H1 (cell line): ENCODE results near the gene MAPT. TPM values are rescaled to one million over a fixed set of nuclear protein-coding genes. Genes with fewer than 3 reads are reported as not detected.

ENCODE experiments used
- CTCF ChIA-PET: fragments of 300-600 bp; sonication (Branson Sonifier 250); formaldehyde crosslinking; loops from one replicate; lab custom pipeline; 2021; ENCODE audit not compliant: partially characterized antibody; lab: Charles Lee
- POLR2A ChIA-PET: fragments of 300-600 bp; sonication (Branson Sonifier 250); formaldehyde crosslinking; loops from one replicate; lab custom pipeline; 2021; ENCODE audit warnings: inconsistent platforms; ENCODE audit not compliant: partially characterized antibody; lab: Charles Lee
- DNase-seq, 2 experiments: peaks; one replicate each; pipeline versions ENCODE4 v3.0.0 to v3.0.0-alpha.2; 2010 to 2022; ENCODE audit warnings: low spot score in 2 of 2, low read depth in 1 of 2, mixed read lengths in 1 of 2
- FAIRE-seq: peaks from 2 replicates; lab custom pipeline; 2011; peaks lifted over from hg19 to GRCh38; lab: Jason Lieb, UNC
- H2AFZ ChIP-seq: 2 replicates; pipeline ENCODE4 v1.8.1; 2012; ENCODE audit warnings: low read length, inconsistent platforms
- H2AK5ac ChIP-seq: 2 replicates; pipeline ENCODE4 v1.6.1; 2013; ENCODE audit warnings: low read depth, low read length
- H2BK120ac ChIP-seq: replicated peaks from 2 replicates; pipeline ENCODE3; 2013; ENCODE audit warnings: low read depth, low read length, inconsistent platforms
- H2BK12ac ChIP-seq: 2 replicates; pipeline ENCODE4 v1.6.1; 2013; ENCODE audit warnings: low read depth, low read length
- H2BK15ac ChIP-seq: 2 replicates; pipeline ENCODE4 v1.6.1; 2013; ENCODE audit warnings: low read length
- H2BK20ac ChIP-seq: 2 replicates; pipeline ENCODE4 v1.6.1; 2013; ENCODE audit warnings: low read length
- H2BK5ac ChIP-seq: 2 replicates; pipeline ENCODE4 v1.6.1; 2013; ENCODE audit warnings: low read depth, low read length
- H3K14ac ChIP-seq: 2 replicates; pipeline ENCODE4 v1.6.1; 2013; ENCODE audit warnings: inconsistent platforms; ENCODE audit not compliant: insufficient read length
- H3K18ac ChIP-seq: 2 replicates; pipeline ENCODE4 v1.6.1; 2013; ENCODE audit warnings: low read length; ENCODE audit errors: extremely low read depth
- H3K23ac ChIP-seq: 2 replicates; pipeline ENCODE4 v1.6.1; 2013; ENCODE audit warnings: inconsistent platforms; ENCODE audit not compliant: insufficient read length
- H3K23me2 ChIP-seq: 2 replicates; pipeline ENCODE4 v1.6.1; 2013; ENCODE audit warnings: low read depth, low read length
- H3K27ac ChIP-seq: 2 replicates; pipeline ENCODE4 v1.6.1; 2011; ENCODE audit warnings: low read depth, low read length, inconsistent platforms
- H3K27me3 ChIP-seq, 4 experiments: replicated peaks in 1 of 4; 1 replicate in 1 of 4; 2 replicates in 3 of 4; pipeline versions ENCODE4 v1.6.1 to v1.8.1; 2011 to 2013; ENCODE audit warnings: low read length in 3 of 4, mild to moderate bottlenecking in 3 of 4, inconsistent platforms in 2 of 4, mixed read lengths in 2 of 4, moderate library complexity in 1 of 4; ENCODE audit not compliant: control insufficient read depth in 3 of 4, insufficient read depth in 3 of 4; ENCODE audit errors: extremely low read depth in 1 of 4
- H3K36me3 ChIP-seq, 4 experiments: 2 replicates each; pipeline versions ENCODE4 v1.6.1 to v1.8.1; 2011 to 2013; ENCODE audit warnings: mild to moderate bottlenecking in 4 of 4, low read length in 3 of 4, moderate library complexity in 2 of 4, control low read depth in 1 of 4, inconsistent platforms in 1 of 4; ENCODE audit not compliant: insufficient read depth in 4 of 4, control insufficient read depth in 2 of 4
- H3K4ac ChIP-seq: replicated peaks from 2 replicates; pipeline ENCODE3; 2013; ENCODE audit warnings: low read length, low read depth, mixed read lengths, inconsistent platforms; ENCODE audit not compliant: insufficient read length
- H3K4me1 ChIP-seq, 4 experiments: replicated peaks in 1 of 4; 1 replicate in 1 of 4; 2 replicates in 3 of 4; pipeline versions ENCODE4 v1.6.1 to v1.8.1; 2011 to 2013; ENCODE audit warnings: low read length in 3 of 4, inconsistent platforms in 2 of 4, mixed read lengths in 1 of 4; ENCODE audit not compliant: insufficient read depth in 4 of 4, control insufficient read depth in 3 of 4
- H3K4me2 ChIP-seq, 2 experiments: 2 replicates each; pipeline versions ENCODE4 v1.6.1 to v1.8.1; 2011 to 2013; ENCODE audit warnings: low read depth in 2 of 2, low read length in 2 of 2, control low read depth in 1 of 2, inconsistent platforms in 1 of 2, mild to moderate bottlenecking in 1 of 2; ENCODE audit not compliant: insufficient read depth in 1 of 2
- H3K4me3 ChIP-seq, 4 experiments: fragments of 200-600, 300-600 bp in 1 of 4; sonication (generic), shearing (Covaris generic), sonication (Bioruptor Twin) in 1 of 4; 2 replicates each; pipeline versions ENCODE4 v1.5.1 to v1.8.1; 2011 to 2016; ENCODE audit warnings: low read length in 4 of 4, low read depth in 3 of 4, control low read depth in 2 of 4, inconsistent platforms in 2 of 4, mild to moderate bottlenecking in 2 of 4, mixed read lengths in 1 of 4, moderate library complexity in 1 of 4; ENCODE audit not compliant: insufficient read depth in 2 of 4; ENCODE audit errors: extremely low read depth in 1 of 4
- H3K56ac ChIP-seq: replicated peaks from 2 replicates; pipeline ENCODE3; 2013; ENCODE audit warnings: low read depth, mild to moderate bottlenecking, mixed read lengths, low read length, inconsistent platforms; ENCODE audit not compliant: insufficient read length
- H3K79me1 ChIP-seq: 2 replicates; pipeline ENCODE4 v1.6.1; 2013; ENCODE audit warnings: low read depth, low read length, control low read depth
- H3K79me2 ChIP-seq, 2 experiments: 2 replicates each; pipeline versions ENCODE4 v1.6.1 to v1.8.1; 2012 to 2013; ENCODE audit warnings: low read length in 2 of 2, mild to moderate bottlenecking in 2 of 2, inconsistent platforms in 1 of 2; ENCODE audit not compliant: insufficient read depth in 2 of 2, control insufficient read depth in 1 of 2
- H3K9ac ChIP-seq, 4 experiments: replicated peaks in 1 of 4; 1 replicate in 1 of 4; 2 replicates in 3 of 4; pipeline versions ENCODE4 v1.6.1 to v1.8.1; 2011 to 2013; ENCODE audit warnings: low read depth in 3 of 4, low read length in 3 of 4, control low read depth in 2 of 4, mild to moderate bottlenecking in 2 of 4, moderate library complexity in 2 of 4, inconsistent platforms in 1 of 4; ENCODE audit errors: extremely low read depth in 1 of 4
- H3K9me3 ChIP-seq, 2 experiments: 2 replicates each; pipeline versions ENCODE4 v1.6.1 to v1.8.1; 2012 to 2013; ENCODE audit warnings: mild to moderate bottlenecking in 2 of 2, moderate library complexity in 2 of 2, control low read depth in 1 of 2, inconsistent platforms in 1 of 2, low read depth in 1 of 2, low read length in 1 of 2, mixed read lengths in 1 of 2; ENCODE audit not compliant: insufficient read depth in 2 of 2
- H4K20me1 ChIP-seq, 2 experiments: replicated peaks in 1 of 2; 2 replicates each; pipeline versions ENCODE3 to v1.8.1; 2011 to 2013; ENCODE audit warnings: inconsistent platforms in 2 of 2, low read length in 2 of 2, mild to moderate bottlenecking in 1 of 2; ENCODE audit not compliant: insufficient read depth in 2 of 2, control insufficient read depth in 1 of 2
- H4K5ac ChIP-seq: 2 replicates; pipeline ENCODE4 v1.6.1; 2013; ENCODE audit warnings: low read length, low read depth, mixed read lengths, inconsistent platforms; ENCODE audit not compliant: insufficient read length
- H4K8ac ChIP-seq: 2 replicates; pipeline ENCODE4 v1.8.0; 2013; ENCODE audit warnings: mild to moderate bottlenecking, moderate library complexity, low read length, inconsistent platforms; ENCODE audit not compliant: insufficient read depth; ENCODE audit errors: extremely low read depth
- H4K91ac ChIP-seq: replicated peaks from 2 replicates; pipeline ENCODE3; 2013; ENCODE audit warnings: low read length, mixed read lengths, inconsistent platforms; ENCODE audit not compliant: insufficient read length
- BCL11A ChIP-seq, 2 experiments: IDR thresholded peaks; one replicate each; pipeline ENCODE4 v1.6.1; 2011; ENCODE audit warnings: low read depth in 2 of 2, low read length in 2 of 2, mild to moderate bottlenecking in 2 of 2
- CHD1 ChIP-seq: IDR thresholded peaks from 2 replicates; pipeline ENCODE4 v1.6.1; 2012; ENCODE audit warnings: low read depth, low read length, improper control_type of control experiment
- HDAC2 ChIP-seq, 2 experiments: fragments of 300-600 bp in 1 of 2; sonication (generic) in 1 of 2; IDR thresholded peaks; 2 replicates each; pipeline ENCODE4 v1.6.1; 2011 to 2012; ENCODE audit warnings: low read depth in 2 of 2, low read length in 2 of 2, mild to moderate bottlenecking in 2 of 2, moderate library complexity in 2 of 2, borderline replicate concordance in 1 of 2, inconsistent platforms in 1 of 2
- JUND ChIP-seq: IDR thresholded peaks from 2 replicates; pipeline ENCODE4 v1.6.1; 2011; ENCODE audit warnings: mild to moderate bottlenecking, improper control_type of control experiment, low read length
- RXRA ChIP-seq: IDR thresholded peaks from 2 replicates; pipeline ENCODE4 v1.6.1; 2011; ENCODE audit warnings: low read depth, mild to moderate bottlenecking, low read length, moderate library complexity; ENCODE audit not compliant: insufficient read depth
- SP2 ChIP-seq: IDR thresholded peaks from 2 replicates; pipeline ENCODE4 v1.6.1; 2012; ENCODE audit warnings: mild to moderate bottlenecking, low read length, inconsistent platforms
- WGBS, 2 experiments: shearing (Covaris generic) in 1 of 2; methylation state at CpG; one replicate each; pipeline versions ENCODE4 v1.1.6 to v1.1.7; 2013 to 2015; ENCODE audit warnings: low lambda C conversion rate in 2 of 2, mixed read lengths in 2 of 2, inconsistent platforms in 1 of 2, low coverage in 1 of 2, missing lambda C conversion rate in 1 of 2; ENCODE audit not compliant: insufficient replicate concordance in 2 of 2, insufficient coverage in 1 of 2, insufficient read length in 1 of 2; ENCODE audit errors: extremely low coverage in 1 of 2, missing lambda C conversion rate in 1 of 2; 5-methylcytosine and 5-hydroxymethylcytosine counted together
- polyA plus RNA-seq, 7 experiments: library from polyadenylated mRNA; depleted of rRNA in 3 of 7; stranded (reverse) in 5 of 7; unstranded in 2 of 7; fragments of >200 nt in 5 of 7; fragments of 200-250 nt in 2 of 7; gene quantifications; 1 replicate in 5 of 7; 2 replicates in 1 of 7; 4 replicates in 1 of 7; pipeline versions ENCODE4 v1.2.1 to v1.2.3, GENCODE V29; 2011 to 2013; ENCODE audit warnings: missing spikeins in 2 of 7, mixed read lengths in 2 of 7
- total RNA-seq: library from RNA; stranded (reverse); fragmentation: NEBNext Ultra II Directional; extraction: Animal tissue kit (Norgen Biotek cat#: 25700); gene quantifications from 2 replicates; pipeline ENCODE4 v1.2.1, GENCODE V29; 2021

The MAPT gene
- total and polyA plus RNA-seq, 2 of the 8 experiments (the other 6 are each of a cell fraction or from before 2014, with no cell fraction given) = 0.54 to 1.7 TPM

DNA sequence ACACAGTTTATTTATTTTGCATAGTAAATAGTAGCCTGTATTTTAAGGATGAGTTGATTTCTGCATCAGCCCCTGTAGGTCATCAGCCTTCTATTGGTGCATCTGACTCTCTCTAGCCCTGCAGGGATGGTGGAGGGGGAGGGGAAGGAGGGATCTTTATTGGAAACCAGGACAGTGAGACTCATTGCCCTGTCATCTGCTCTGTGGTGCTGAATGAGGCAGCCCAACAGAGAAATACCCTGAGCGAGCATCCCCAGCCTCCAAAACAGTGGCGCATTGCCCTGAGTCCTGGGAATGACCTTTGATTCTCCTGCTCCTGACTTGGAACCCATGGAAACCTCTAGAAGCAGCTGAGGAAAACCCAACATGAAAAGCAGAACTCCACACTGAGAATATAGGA is 59.2 kb downstream of the MAPT start:
- no peak overlapping the region for H4K8ac ChIP-seq
- H4K5ac ChIP-seq = no peak overlapping the region
- H3K79me1 ChIP-seq = no peaks in the 10 kb centered on the region
- CTCF ChIA-PET = interaction anchor here (0.7 to 2.7 kb wide), 3 partner anchors 9 to 21 kb away, joined by 3 to 17 read pairs (median 5); no protein-coding TSS in a partner anchor
- no peak overlapping the region for H2BK5ac ChIP-seq
- H3K56ac ChIP-seq = no peak overlapping the region
- no peak for TF ChIP-seq RXRA
- TF ChIP-seq CHD1 = no peak
- TF ChIP-seq BCL11A (IDR thresholded peaks at IDR 0.05; ENCODE audit: low read depth in 2 of 2, low read length in 2 of 2) = no peak
- TF ChIP-seq HDAC2 (IDR thresholded peaks at IDR 0.05; ENCODE audit: borderline replicate concordance in 1 of 2, low read depth in 2 of 2, low read length in 2 of 2) = no peak
- TF ChIP-seq JUND = no peak
- no peak for TF ChIP-seq SP2
- TF ChIP-seq, all 59 proteins: peak for 0
- H3K36me3 ChIP-seq = no peaks in the 10 kb centered on the region
- H2BK12ac ChIP-seq = no peak overlapping the region
- no peak overlapping the region for H2BK120ac ChIP-seq
- no peak overlapping the region for H3K18ac ChIP-seq
- H3K4me1 ChIP-seq = peaks cover 0 to 6% (median 2%) of the 10 kb centered on the region in 4 experiments; a peak in 4 of 7 replicates
- DNase-seq (no peak), FAIRE-seq (no peak)
- no peaks in the 10 kb centered on the region for H3K9me3 ChIP-seq
- peaks cover 0 to 12% (median 11%) of the 10 kb centered on the region in 4 experiments; a peak in 6 of 7 replicates for H3K27me3 ChIP-seq
- H3K14ac ChIP-seq = no peak overlapping the region
- no peak overlapping the region for H2AFZ ChIP-seq
- no peak overlapping the region for H2AK5ac ChIP-seq
- POLR2A ChIA-PET = no interaction called here
- H4K91ac ChIP-seq = no peak overlapping the region
- no peak overlapping the region for H3K27ac ChIP-seq
- no peaks in the 10 kb centered on the region for H3K79me2 ChIP-seq
- no peak overlapping the region for H3K4me3 ChIP-seq
- no peak overlapping the region for H3K23ac ChIP-seq
- no peak overlapping the region for H2BK20ac ChIP-seq
- H3K4me2 ChIP-seq = no peak overlapping the region
- no peak overlapping the region for H3K9ac ChIP-seq
- 94% methylated on average over 2 of the region's 2 CpGs; no CpG with 5 or more reads in 1 of the 2 experiments for WGBS, 2 experiments
- H4K20me1 ChIP-seq = no peaks in the 10 kb centered on the region
- no peaks in the 10 kb centered on the region for H3K23me2 ChIP-seq
- no peak overlapping the region for H3K4ac ChIP-seq
- H2BK15ac ChIP-seq = no peak overlapping the region
